H1 (cell line): ENCODE data around the gene MAP3K6. TPM values are rescaled to one million over a fixed set of nuclear protein-coding genes. Genes with fewer than 3 reads are reported as not detected.

Experiments used
- CTCF ChIA-PET: fragments of 300-600 bp; sonication (Branson Sonifier 250); formaldehyde crosslinking; loops from one replicate; lab custom pipeline; 2021; ENCODE audit not compliant: partially characterized antibody; lab: Charles Lee
- POLR2A ChIA-PET: fragments of 300-600 bp; sonication (Branson Sonifier 250); formaldehyde crosslinking; loops from one replicate; lab custom pipeline; 2021; ENCODE audit warnings: inconsistent platforms; ENCODE audit not compliant: partially characterized antibody; lab: Charles Lee
- DNase-seq, 2 experiments: peaks; one replicate each; pipeline versions ENCODE4 v3.0.0 to v3.0.0-alpha.2; 2010 to 2022; ENCODE audit warnings: low spot score in 2 of 2, low read depth in 1 of 2, mixed read lengths in 1 of 2
- FAIRE-seq: peaks from 2 replicates; lab custom pipeline; 2011; peaks lifted over from hg19 to GRCh38; lab: Jason Lieb, UNC
- H2AFZ ChIP-seq: 2 replicates; pipeline ENCODE4 v1.8.1; 2012; ENCODE audit warnings: low read length, inconsistent platforms
- H2AK5ac ChIP-seq: 2 replicates; pipeline ENCODE4 v1.6.1; 2013; ENCODE audit warnings: low read depth, low read length
- H2BK120ac ChIP-seq: replicated peaks from 2 replicates; pipeline ENCODE3; 2013; ENCODE audit warnings: low read depth, low read length, inconsistent platforms
- H2BK12ac ChIP-seq: 2 replicates; pipeline ENCODE4 v1.6.1; 2013; ENCODE audit warnings: low read depth, low read length
- H2BK15ac ChIP-seq: 2 replicates; pipeline ENCODE4 v1.6.1; 2013; ENCODE audit warnings: low read length
- H2BK20ac ChIP-seq: 2 replicates; pipeline ENCODE4 v1.6.1; 2013; ENCODE audit warnings: low read length
- H2BK5ac ChIP-seq: 2 replicates; pipeline ENCODE4 v1.6.1; 2013; ENCODE audit warnings: low read depth, low read length
- H3K14ac ChIP-seq: 2 replicates; pipeline ENCODE4 v1.6.1; 2013; ENCODE audit warnings: inconsistent platforms; ENCODE audit not compliant: insufficient read length
- H3K18ac ChIP-seq: 2 replicates; pipeline ENCODE4 v1.6.1; 2013; ENCODE audit warnings: low read length; ENCODE audit errors: extremely low read depth
- H3K23ac ChIP-seq: 2 replicates; pipeline ENCODE4 v1.6.1; 2013; ENCODE audit warnings: inconsistent platforms; ENCODE audit not compliant: insufficient read length
- H3K23me2 ChIP-seq: 2 replicates; pipeline ENCODE4 v1.6.1; 2013; ENCODE audit warnings: low read depth, low read length
- H3K27ac ChIP-seq: 2 replicates; pipeline ENCODE4 v1.6.1; 2011; ENCODE audit warnings: low read depth, low read length, inconsistent platforms
- H3K27me3 ChIP-seq, 4 experiments: replicated peaks in 1 of 4; 1 replicate in 1 of 4; 2 replicates in 3 of 4; pipeline versions ENCODE4 v1.6.1 to v1.8.1; 2011 to 2013; ENCODE audit warnings: low read length in 3 of 4, mild to moderate bottlenecking in 3 of 4, inconsistent platforms in 2 of 4, mixed read lengths in 2 of 4, moderate library complexity in 1 of 4; ENCODE audit not compliant: control insufficient read depth in 3 of 4, insufficient read depth in 3 of 4; ENCODE audit errors: extremely low read depth in 1 of 4
- H3K36me3 ChIP-seq, 4 experiments: 2 replicates each; pipeline versions ENCODE4 v1.6.1 to v1.8.1; 2011 to 2013; ENCODE audit warnings: mild to moderate bottlenecking in 4 of 4, low read length in 3 of 4, moderate library complexity in 2 of 4, control low read depth in 1 of 4, inconsistent platforms in 1 of 4; ENCODE audit not compliant: insufficient read depth in 4 of 4, control insufficient read depth in 2 of 4
- H3K4ac ChIP-seq: replicated peaks from 2 replicates; pipeline ENCODE3; 2013; ENCODE audit warnings: low read length, low read depth, mixed read lengths, inconsistent platforms; ENCODE audit not compliant: insufficient read length
- H3K4me1 ChIP-seq, 4 experiments: replicated peaks in 1 of 4; 1 replicate in 1 of 4; 2 replicates in 3 of 4; pipeline versions ENCODE4 v1.6.1 to v1.8.1; 2011 to 2013; ENCODE audit warnings: low read length in 3 of 4, inconsistent platforms in 2 of 4, mixed read lengths in 1 of 4; ENCODE audit not compliant: insufficient read depth in 4 of 4, control insufficient read depth in 3 of 4
- H3K4me2 ChIP-seq, 2 experiments: 2 replicates each; pipeline versions ENCODE4 v1.6.1 to v1.8.1; 2011 to 2013; ENCODE audit warnings: low read depth in 2 of 2, low read length in 2 of 2, control low read depth in 1 of 2, inconsistent platforms in 1 of 2, mild to moderate bottlenecking in 1 of 2; ENCODE audit not compliant: insufficient read depth in 1 of 2
- H3K4me3 ChIP-seq, 4 experiments: fragments of 200-600, 300-600 bp in 1 of 4; sonication (generic), shearing (Covaris generic), sonication (Bioruptor Twin) in 1 of 4; 2 replicates each; pipeline versions ENCODE4 v1.5.1 to v1.8.1; 2011 to 2016; ENCODE audit warnings: low read length in 4 of 4, low read depth in 3 of 4, control low read depth in 2 of 4, inconsistent platforms in 2 of 4, mild to moderate bottlenecking in 2 of 4, mixed read lengths in 1 of 4, moderate library complexity in 1 of 4; ENCODE audit not compliant: insufficient read depth in 2 of 4; ENCODE audit errors: extremely low read depth in 1 of 4
- H3K56ac ChIP-seq: replicated peaks from 2 replicates; pipeline ENCODE3; 2013; ENCODE audit warnings: low read depth, mild to moderate bottlenecking, mixed read lengths, low read length, inconsistent platforms; ENCODE audit not compliant: insufficient read length
- H3K79me1 ChIP-seq: 2 replicates; pipeline ENCODE4 v1.6.1; 2013; ENCODE audit warnings: low read depth, low read length, control low read depth
- H3K79me2 ChIP-seq, 2 experiments: 2 replicates each; pipeline versions ENCODE4 v1.6.1 to v1.8.1; 2012 to 2013; ENCODE audit warnings: low read length in 2 of 2, mild to moderate bottlenecking in 2 of 2, inconsistent platforms in 1 of 2; ENCODE audit not compliant: insufficient read depth in 2 of 2, control insufficient read depth in 1 of 2
- H3K9ac ChIP-seq, 4 experiments: replicated peaks in 1 of 4; 1 replicate in 1 of 4; 2 replicates in 3 of 4; pipeline versions ENCODE4 v1.6.1 to v1.8.1; 2011 to 2013; ENCODE audit warnings: low read depth in 3 of 4, low read length in 3 of 4, control low read depth in 2 of 4, mild to moderate bottlenecking in 2 of 4, moderate library complexity in 2 of 4, inconsistent platforms in 1 of 4; ENCODE audit errors: extremely low read depth in 1 of 4
- H3K9me3 ChIP-seq, 2 experiments: 2 replicates each; pipeline versions ENCODE4 v1.6.1 to v1.8.1; 2012 to 2013; ENCODE audit warnings: mild to moderate bottlenecking in 2 of 2, moderate library complexity in 2 of 2, control low read depth in 1 of 2, inconsistent platforms in 1 of 2, low read depth in 1 of 2, low read length in 1 of 2, mixed read lengths in 1 of 2; ENCODE audit not compliant: insufficient read depth in 2 of 2
- H4K20me1 ChIP-seq, 2 experiments: replicated peaks in 1 of 2; 2 replicates each; pipeline versions ENCODE3 to v1.8.1; 2011 to 2013; ENCODE audit warnings: inconsistent platforms in 2 of 2, low read length in 2 of 2, mild to moderate bottlenecking in 1 of 2; ENCODE audit not compliant: insufficient read depth in 2 of 2, control insufficient read depth in 1 of 2
- H4K5ac ChIP-seq: 2 replicates; pipeline ENCODE4 v1.6.1; 2013; ENCODE audit warnings: low read length, low read depth, mixed read lengths, inconsistent platforms; ENCODE audit not compliant: insufficient read length
- H4K8ac ChIP-seq: 2 replicates; pipeline ENCODE4 v1.8.0; 2013; ENCODE audit warnings: mild to moderate bottlenecking, moderate library complexity, low read length, inconsistent platforms; ENCODE audit not compliant: insufficient read depth; ENCODE audit errors: extremely low read depth
- H4K91ac ChIP-seq: replicated peaks from 2 replicates; pipeline ENCODE3; 2013; ENCODE audit warnings: low read length, mixed read lengths, inconsistent platforms; ENCODE audit not compliant: insufficient read length
- POLR2AphosphoS5 ChIP-seq: IDR thresholded peaks from 2 replicates; pipeline ENCODE4 v1.6.1; 2011; ENCODE audit warnings: low read depth, low read length
- WGBS, 2 experiments: shearing (Covaris generic) in 1 of 2; methylation state at CpG; one replicate each; pipeline versions ENCODE4 v1.1.6 to v1.1.7; 2013 to 2015; ENCODE audit warnings: low lambda C conversion rate in 2 of 2, mixed read lengths in 2 of 2, inconsistent platforms in 1 of 2, low coverage in 1 of 2, missing lambda C conversion rate in 1 of 2; ENCODE audit not compliant: insufficient replicate concordance in 2 of 2, insufficient coverage in 1 of 2, insufficient read length in 1 of 2; ENCODE audit errors: extremely low coverage in 1 of 2, missing lambda C conversion rate in 1 of 2; 5-methylcytosine and 5-hydroxymethylcytosine counted together
- polyA plus RNA-seq, 7 experiments: library from polyadenylated mRNA; depleted of rRNA in 3 of 7; stranded (reverse) in 5 of 7; unstranded in 2 of 7; fragments of >200 nt in 5 of 7; fragments of 200-250 nt in 2 of 7; gene quantifications; 1 replicate in 5 of 7; 2 replicates in 1 of 7; 4 replicates in 1 of 7; pipeline versions ENCODE4 v1.2.1 to v1.2.3, GENCODE V29; 2011 to 2013; ENCODE audit warnings: missing spikeins in 2 of 7, mixed read lengths in 2 of 7
- total RNA-seq: library from RNA; stranded (reverse); fragmentation: NEBNext Ultra II Directional; extraction: Animal tissue kit (Norgen Biotek cat#: 25700); gene quantifications from 2 replicates; pipeline ENCODE4 v1.2.1, GENCODE V29; 2021
- TF ChIP-seq, protein P1 (sequence below): IDR thresholded peaks from 2 replicates; pipeline ENCODE4 v1.6.1; 2012; ENCODE audit warnings: inconsistent platforms
- TF ChIP-seq, protein P2 (sequence below), 3 experiments: IDR thresholded peaks; 1 replicate in 2 of 3; 2 replicates in 1 of 3; pipeline versions ENCODE4 v1.5.1 to v1.6.1; 2011; ENCODE audit warnings: low read length in 3 of 3, mild to moderate bottlenecking in 3 of 3, inconsistent platforms in 2 of 3, low read depth in 1 of 3, moderate library complexity in 1 of 3; ENCODE audit not compliant: insufficient read depth in 1 of 3; ENCODE audit errors: control extremely low read depth in 1 of 3

The MAP3K6 gene
- total and polyA plus RNA-seq, 2 of the 8 experiments (the other 6 are each of a cell fraction or from before 2014, with no cell fraction given), result 7.4 to 7.6 TPM

DNA sequence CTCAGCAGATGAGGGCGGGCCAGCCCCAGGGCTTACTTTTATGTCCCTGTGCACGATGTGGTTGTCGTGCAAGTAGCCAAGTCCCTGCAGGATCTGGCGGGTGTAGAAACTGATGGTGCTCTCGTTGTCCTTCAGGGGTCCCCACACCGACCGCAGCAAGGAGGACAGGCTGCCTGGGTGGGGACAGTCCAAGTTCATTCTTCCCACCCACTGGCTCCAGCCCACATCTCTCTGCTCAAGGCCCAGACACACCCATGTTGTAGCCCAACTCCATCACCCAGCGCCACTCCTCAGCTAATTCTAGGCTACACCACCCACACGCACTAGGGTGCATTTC lies 7.0 kb downstream of the MAP3K6 start:
- H3K4me3 ChIP-seq, result peak overlapping the region; percentile 55 to 89 (median 66); a peak in 5 of 8 replicates
- peaks cover 12 to 47% (median 36%) of the 10 kb centered on the region in 4 experiments for H3K27me3 ChIP-seq
- H3K14ac ChIP-seq, result no peak overlapping the region
- no peak overlapping the region for H2AK5ac ChIP-seq
- peak overlapping the region; percentile 3; the same call in 1 of the 2 replicates for H4K8ac ChIP-seq
- H2AFZ ChIP-seq, result 0 out of 2 replicates have a peak overlapping the region, but pooled peaks have one; percentile 52
- FAIRE-seq (no peak), DNase-seq (no peak)
- H2BK20ac ChIP-seq, result no peak overlapping the region
- no peak overlapping the region for H3K23ac ChIP-seq
- no peaks in the 10 kb centered on the region for H3K36me3 ChIP-seq
- ChIA-PET CTCF (interaction anchor here (0.9 to 28.8 kb wide), 8 partner anchors 8 to 303 kb away, joined by 3 to 625 read pairs (median 95); partner anchors contain the start of genes CD164L2, FCN3, GPR3 and MAP3K6), POLR2A (interaction anchor here (1.4 to 10.3 kb wide), 2 partner anchors 7 to 9 kb away, joined by 4 to 101 read pairs; no protein-coding TSS in a partner anchor)
- H2BK15ac ChIP-seq, result peak overlapping the region; percentile 88
- no peaks in the 10 kb centered on the region for H3K79me2 ChIP-seq
- WGBS, 2 experiments, result 44% methylated on average over 9 of the region's 9 CpGs; no CpG with 5 or more reads in 1 of the 2 experiments
- H4K20me1 ChIP-seq, result peaks cover 0 to 11% of the 10 kb centered on the region in 2 experiments
- peak overlapping the region; percentile 4; the same call in 1 of the 2 replicates for H3K18ac ChIP-seq
- no peak overlapping the region for H4K5ac ChIP-seq
- peaks cover 0 to 22% (median 11%) of the 10 kb centered on the region in 4 experiments; a peak in 6 of 7 replicates for H3K4me1 ChIP-seq
- TF ChIP-seq, protein P1, sequence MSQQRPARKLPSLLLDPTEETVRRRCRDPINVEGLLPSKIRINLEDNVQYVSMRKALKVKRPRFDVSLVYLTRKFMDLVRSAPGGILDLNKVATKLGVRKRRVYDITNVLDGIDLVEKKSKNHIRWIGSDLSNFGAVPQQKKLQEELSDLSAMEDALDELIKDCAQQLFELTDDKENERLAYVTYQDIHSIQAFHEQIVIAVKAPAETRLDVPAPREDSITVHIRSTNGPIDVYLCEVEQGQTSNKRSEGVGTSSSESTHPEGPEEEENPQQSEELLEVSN, result no peak
- TF ChIP-seq, protein P2, sequence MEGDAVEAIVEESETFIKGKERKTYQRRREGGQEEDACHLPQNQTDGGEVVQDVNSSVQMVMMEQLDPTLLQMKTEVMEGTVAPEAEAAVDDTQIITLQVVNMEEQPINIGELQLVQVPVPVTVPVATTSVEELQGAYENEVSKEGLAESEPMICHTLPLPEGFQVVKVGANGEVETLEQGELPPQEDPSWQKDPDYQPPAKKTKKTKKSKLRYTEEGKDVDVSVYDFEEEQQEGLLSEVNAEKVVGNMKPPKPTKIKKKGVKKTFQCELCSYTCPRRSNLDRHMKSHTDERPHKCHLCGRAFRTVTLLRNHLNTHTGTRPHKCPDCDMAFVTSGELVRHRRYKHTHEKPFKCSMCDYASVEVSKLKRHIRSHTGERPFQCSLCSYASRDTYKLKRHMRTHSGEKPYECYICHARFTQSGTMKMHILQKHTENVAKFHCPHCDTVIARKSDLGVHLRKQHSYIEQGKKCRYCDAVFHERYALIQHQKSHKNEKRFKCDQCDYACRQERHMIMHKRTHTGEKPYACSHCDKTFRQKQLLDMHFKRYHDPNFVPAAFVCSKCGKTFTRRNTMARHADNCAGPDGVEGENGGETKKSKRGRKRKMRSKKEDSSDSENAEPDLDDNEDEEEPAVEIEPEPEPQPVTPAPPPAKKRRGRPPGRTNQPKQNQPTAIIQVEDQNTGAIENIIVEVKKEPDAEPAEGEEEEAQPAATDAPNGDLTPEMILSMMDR (IDR thresholded peaks at IDR 0.05; ENCODE audit: control extremely low read depth in 1 of 3, insufficient read depth in 1 of 3, low read depth in 1 of 3, low read length in 3 of 3), result peak in 1 of 3 experiments; percentile 4; a peak in 1 of 4 replicates
- no peak for TF ChIP-seq POLR2AphosphoS5
- no peaks in the 10 kb centered on the region for H3K79me1 ChIP-seq
- H3K9ac ChIP-seq, result no peak overlapping the region
- H3K4me2 ChIP-seq, result peak overlapping the region; percentile 83 to 84
- no peak overlapping the region for H3K56ac ChIP-seq
- H2BK120ac ChIP-seq, result no peak overlapping the region
- no peak overlapping the region for H3K27ac ChIP-seq
- 0 out of 2 replicates have a peak overlapping the region, but pooled peaks have one; percentile 80 for H2BK12ac ChIP-seq
- 0 out of 2 replicates have a peak overlapping the region, but pooled peaks have one; percentile 35 for H2BK5ac ChIP-seq
- H3K23me2 ChIP-seq, result peaks cover 14% of the 10 kb centered on the region
- H3K9me3 ChIP-seq, result no peaks in the 10 kb centered on the region
- peak overlapping the region; percentile 66 for H4K91ac ChIP-seq
- H3K4ac ChIP-seq, result no peak overlapping the region
